NCI-H146 treated with DMSO at 0.1 percent for 48 hours (cell line): ENCODE results near the gene PAX1.

Experiments used
- DNase-seq: peaks from one replicate; lab custom pipeline; 2025; ENCODE audit not compliant: unreplicated experiment; lab: John Stamatoyannopoulos, UW

PAX1 gene

DNA sequence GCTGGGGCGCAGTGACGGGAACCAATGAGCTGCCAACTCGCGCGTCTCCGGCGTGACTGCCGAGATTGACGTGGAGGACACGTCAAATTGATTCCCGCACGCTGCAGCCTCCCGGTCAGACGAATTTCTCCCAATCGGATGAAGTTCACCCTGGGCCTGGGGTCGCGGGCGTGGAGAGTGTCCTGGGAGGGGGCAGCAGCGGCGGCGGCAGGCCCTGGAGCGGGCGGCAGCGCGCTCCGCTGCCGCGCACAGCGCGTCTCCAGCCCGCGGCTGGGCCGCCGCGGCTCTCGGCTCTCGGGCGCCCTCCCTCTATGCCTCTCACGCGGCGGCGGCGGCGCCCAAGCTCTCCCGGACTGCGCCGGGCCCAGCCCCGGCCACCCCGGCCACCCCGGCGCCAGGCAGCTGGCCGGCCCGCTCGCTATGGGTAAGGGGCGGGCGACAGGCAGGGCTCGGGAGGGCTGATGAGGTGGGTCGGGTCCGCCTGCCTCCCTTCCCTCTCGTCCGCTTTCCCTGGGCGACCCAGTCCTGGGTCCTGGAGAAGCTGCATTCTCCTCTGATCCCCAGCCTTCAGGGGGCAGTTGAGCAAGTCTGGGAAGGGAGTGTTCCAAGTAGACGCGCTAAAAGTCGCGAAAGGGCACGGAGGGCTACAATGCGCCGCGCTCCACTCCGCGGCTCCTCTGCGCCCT, at the start of gene PAX1:
Gene PAX1, plus strand, starts transcription at position 90 of the 686 bp plus-strand sequence. Its CDS starts 49 bp downstream, at position 139.
- DNase-seq, result no peak

DNA sequence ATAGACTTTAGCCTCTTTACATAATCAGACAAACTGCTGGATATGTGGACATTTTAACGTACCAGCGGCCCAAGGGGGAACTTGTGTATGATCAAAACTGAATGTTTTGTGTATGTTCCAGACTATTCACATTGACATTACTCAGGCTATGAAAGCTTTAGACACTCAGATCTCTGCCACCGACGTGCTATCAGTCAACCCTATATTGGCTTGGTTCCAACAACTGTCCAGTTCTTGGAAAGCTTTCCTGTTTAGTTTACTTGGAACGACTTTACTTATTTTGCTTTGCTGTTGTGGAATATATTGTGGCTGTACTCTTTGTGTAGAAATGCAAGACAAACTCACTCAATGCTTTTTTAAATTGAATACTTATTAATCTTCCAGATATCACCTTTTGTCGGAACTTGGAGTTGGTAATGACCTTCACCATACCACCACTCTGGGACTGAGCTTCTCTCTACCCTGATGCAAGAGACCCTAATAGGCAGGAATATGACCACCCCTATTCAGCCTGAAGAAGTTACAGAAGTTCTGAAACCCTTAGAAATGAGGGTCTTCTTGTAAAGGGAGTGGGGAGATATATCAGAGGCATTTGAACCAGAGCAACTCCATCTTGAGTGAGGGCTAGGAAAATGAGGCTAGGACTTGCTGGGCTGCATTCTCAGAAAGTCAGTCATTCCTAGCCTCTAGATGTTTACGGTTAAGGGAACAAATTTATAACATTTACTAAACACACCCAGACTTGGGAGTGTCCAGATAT, 49.0 kb upstream of the PAX1 start:
- DNase-seq, result no peak

DNA sequence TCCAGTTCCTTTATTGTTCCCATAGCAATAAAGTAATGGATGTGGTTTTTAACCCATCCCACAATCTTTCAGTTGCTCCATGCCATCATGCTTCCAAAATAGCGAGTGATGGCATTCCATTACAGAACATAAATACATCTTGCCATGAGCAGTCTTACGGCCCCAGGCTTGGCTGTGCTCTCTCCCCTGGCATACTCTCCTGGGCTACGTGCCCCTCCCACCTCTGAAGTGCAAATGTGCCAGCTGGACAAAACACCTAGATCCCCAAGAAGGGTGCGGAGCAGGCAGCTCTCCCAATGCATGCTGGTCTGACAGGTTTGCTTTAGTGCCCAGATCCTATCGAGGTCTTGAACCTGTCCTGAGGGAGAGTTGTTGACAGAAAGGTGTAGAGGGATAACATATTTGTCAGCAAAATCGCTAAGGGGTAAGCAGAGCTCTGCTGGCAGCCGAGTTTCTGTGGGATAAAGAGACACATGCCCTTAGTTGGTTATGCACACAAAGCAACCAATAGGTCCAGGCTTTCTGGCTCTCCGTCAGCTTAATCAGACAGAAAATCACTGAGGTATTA, 43.9 kb upstream of the PAX1 start:
- DNase-seq, result no peak

DNA sequence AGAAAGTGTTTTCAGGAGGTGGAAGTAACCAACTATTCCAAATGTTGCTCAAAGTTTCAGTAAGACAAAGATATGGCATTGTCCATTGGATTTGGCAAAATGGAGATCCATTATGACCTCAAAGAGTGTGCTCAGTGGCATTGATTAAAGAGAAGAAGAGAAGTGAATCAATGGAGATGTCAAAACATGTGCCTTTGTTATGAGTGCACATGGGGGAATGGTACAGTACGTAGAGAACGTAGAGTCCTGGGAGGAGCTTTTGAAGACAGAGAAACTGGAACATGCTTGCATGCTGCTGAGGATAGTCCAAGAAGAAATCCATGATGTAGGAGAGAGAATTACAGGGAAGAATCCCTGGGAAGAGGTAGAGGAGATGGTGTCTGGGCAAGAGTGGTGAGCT, 42.0 kb upstream of the PAX1 start:
- DNase-seq, result no peak

DNA sequence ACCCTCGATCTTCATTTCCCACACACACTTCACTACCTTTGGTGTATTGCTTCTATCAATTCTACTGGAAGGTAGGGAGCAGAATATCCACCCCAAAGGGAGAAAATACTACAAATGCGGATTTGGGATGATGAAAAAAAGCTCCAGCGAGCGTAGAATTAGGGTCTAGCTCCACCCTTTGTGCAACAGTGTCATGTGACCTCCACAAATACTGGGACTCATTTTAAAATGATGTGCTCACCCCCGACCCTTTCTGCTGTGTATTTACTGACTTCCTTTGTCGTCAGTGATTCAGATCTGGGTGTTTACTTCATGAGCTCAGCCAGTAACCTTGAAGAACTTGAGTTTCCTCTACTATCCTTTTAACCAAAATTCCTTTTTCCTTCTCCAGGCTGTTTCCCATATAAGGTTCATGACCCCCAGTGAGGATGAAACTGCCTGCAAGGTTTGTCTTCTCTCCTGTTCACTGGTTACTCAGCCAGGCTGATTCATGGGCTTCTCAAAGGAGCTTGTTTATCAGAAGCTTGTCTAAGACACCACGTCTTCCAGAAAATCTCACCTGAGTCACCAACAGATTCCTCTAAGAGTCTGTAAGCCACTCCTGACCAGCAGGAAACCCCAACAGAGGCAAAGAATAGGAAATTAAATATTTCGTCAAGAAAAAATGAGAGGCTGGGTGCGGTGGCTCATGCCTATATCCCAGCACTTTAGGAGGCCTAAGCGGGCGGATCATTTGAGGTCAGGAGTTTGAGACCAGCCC, 39.6 kb upstream of the PAX1 start:
- DNase-seq, result no peak

DNA sequence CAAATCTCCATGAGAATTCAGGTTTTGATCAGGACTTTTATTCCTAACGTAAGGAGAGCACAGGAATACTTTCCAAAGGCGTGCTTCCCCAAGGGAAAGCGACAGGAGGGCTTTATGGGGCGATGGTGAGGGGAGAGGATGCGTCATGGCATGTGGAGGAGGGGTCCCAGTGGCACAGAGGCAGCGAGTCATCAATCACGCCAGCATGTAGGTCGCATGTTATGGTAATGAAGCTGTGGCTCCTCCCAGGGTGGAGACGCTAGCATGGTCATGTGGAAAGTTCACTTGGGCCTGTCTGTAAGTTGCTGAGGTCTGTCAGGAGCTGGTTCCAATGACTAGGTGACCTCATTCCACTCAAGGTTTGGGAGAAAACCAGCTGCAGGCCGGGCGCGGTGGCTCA, 35.3 kb upstream of the PAX1 start:
- no peak for DNase-seq

DNA sequence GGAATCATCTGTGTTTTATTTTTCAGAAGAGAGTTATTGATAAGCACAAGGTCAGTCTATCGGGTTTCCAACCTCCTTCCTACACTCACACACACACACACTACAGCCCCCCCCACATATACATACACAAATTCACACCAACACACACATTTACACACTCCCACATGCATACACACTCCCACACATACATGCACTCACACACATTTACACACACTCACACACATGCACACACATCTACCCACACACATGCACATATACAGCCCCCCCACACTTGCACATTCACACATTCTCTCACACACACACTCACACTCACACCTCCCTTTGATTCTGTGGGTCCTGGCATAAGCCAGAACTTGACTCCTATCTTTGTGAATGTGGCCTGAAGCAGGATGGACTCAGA, 34.5 kb upstream of the PAX1 start:
- no peak for DNase-seq

DNA sequence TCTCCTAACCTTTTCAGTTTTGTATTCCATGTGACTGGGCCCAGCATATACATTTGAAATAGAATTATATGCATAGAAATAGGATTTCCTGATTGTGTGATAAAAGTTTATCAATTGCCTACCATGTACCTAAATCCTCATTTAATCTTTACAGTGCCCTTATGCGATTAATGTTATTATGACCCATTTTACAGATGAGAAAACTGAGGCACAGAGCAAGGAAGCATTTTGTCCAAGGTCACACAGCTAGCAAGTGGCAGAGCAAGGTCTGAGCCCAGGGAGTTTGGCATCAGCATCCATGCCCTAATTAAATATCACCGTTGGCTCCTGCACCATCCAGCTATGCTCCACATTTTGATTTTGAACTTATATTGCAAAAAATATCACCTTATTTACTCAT, 28.2 kb upstream of the PAX1 start:
- DNase-seq, result no peak

DNA sequence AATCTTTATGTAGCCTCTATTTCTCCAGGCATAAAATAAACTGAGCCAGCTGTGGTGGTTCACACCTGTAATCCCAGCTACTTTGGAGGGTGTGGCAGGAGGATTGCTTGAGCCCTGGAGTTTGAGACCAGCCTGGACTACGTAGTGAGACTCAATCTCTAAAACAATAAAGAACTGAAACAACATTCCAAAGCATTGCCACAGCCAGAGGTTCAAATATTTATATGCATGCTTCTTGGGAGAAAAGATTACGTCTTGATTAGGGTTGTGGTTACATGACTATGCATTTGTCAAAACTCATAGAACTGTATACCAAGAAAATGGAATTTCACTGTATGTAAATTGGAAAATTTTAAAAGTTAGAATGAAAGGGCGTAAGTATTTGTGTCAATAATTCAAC, 27.7 kb upstream of the PAX1 start:
- no peak for DNase-seq

DNA sequence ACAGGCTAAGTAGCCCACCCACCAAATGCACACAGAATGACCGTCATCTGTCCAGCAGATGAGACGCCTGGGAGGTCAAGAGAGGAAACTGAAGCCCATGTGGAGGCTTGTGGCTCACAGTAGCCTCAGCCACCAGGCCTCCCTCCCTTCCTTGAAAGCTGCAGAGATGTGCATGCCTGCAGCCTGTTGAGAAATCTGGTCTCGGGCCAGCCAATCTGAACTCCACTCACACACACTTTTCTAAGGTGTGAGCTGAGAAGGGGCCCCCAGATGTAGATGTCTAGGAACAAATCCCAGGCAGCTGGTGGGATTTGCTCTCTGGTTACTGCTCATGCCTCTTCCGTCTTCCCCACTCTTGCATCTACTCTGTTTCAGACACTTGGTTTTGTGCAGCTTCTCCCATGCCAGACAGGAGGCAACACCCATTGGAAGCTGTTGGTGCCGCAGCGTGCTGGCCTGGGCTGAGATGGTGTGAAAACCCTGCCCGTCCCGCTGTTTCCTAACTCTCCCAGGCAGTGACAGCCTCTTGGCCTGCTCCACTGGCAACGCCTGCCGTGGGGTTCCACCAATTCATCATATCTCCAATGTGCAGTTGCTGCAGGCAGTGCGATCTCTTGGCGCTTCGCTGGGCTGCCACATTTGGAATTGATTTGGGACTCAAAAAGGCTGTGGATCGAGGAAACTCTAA, 24.1 kb upstream of the PAX1 start:
- DNase-seq, result no peak

DNA sequence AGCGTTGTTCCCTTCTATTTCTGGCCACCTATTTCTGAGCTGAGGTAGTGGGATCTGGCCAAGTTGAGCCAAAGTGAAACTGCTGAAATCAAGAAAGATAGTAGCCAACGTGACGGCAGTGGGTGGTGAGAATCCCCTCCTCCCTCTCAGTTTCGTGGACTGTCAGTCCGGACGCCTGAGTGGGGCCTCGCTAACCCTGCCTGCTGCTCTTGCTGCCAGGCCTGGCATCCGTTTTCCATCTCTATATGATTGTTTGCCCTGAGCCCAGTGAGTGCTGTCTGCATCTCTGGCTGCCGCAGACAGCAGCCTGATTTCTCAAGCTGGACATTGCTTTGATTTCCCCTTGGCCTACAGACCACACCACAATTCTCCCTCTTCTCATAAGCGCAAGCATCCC, 23.5 kb upstream of the PAX1 start:
- DNase-seq, result no peak

DNA sequence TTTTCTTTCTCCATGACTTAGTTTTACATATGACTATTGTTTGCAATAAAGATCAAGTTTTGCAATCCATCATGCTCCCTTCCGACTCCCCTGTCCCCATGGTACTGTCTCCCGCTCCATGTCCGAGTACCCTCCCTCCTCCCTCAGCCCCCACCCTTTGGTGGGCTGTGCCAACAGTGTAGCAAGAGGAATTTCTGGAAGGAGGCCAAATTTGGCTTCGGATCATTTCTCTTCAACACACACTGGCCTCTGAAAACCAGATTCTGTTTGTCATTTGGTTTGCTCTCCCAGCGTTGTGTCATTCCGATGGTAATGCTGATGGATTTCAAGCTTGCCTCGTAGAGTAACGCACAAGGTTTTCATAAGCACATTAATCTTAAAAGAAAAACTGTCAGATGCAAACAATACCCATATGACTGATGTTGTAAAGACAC, 22.9 kb upstream of the PAX1 start:
- DNase-seq, result no peak

DNA sequence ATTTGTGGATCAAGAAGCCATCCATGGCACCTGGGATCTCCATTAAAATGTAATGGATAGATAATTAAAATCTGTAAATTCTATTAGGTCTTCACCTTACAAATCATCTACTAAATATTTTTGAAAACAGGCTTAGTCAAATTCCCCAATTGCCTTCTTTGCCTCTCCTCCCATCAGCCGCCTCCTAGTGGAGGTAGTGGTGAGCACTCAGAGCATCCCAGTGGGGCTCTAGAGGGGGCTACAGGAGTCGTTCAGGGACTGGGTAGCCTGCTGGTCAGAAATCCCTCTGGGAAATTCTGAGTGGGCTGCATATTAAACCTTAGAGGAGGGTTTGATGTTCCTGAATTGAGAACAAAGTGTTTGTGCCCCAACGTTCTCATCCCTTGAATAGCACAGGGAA, 20.8 kb upstream of the PAX1 start:
- DNase-seq, result no peak

DNA sequence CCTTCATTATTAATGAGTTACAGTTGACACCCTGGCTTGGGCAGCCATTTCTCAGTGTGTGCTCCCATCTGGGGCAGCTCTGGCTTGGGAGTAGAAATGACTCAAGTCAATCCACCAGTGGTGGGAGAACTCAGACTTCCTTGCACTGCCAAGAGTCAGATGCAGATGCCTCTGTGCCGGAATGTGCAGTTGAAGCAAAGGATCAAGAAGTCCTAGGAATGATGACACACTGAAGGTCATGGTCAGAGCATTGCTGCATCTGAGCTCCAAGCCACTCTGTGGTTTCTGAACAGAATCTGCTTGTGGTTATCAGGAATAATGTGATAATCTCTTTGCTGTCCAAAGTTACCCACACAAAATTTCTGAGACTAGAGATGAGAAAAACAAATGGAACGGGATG, 19.5 kb upstream of the PAX1 start:
- no peak for DNase-seq

DNA sequence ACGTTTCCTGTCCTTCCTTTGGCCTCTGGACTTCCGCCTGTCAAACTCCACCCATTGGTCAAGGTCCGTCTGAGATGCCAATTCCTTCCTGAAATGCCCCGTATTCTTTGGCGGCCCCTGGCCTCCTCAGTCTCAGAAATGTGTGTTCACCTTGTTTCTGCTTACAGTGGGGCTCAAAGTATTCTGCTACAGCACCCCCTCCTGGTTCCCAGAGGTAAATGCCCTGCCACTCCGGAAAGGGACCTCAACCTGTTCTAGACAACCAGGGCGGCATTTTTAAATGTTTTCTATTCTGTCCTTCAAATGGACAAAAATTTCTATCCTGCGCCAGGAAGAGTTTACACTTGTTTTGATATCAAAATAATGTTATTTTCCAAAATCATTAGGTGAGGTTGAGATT, 12.1 kb upstream of the PAX1 start:
- DNase-seq, result peak; percentile 7

DNA sequence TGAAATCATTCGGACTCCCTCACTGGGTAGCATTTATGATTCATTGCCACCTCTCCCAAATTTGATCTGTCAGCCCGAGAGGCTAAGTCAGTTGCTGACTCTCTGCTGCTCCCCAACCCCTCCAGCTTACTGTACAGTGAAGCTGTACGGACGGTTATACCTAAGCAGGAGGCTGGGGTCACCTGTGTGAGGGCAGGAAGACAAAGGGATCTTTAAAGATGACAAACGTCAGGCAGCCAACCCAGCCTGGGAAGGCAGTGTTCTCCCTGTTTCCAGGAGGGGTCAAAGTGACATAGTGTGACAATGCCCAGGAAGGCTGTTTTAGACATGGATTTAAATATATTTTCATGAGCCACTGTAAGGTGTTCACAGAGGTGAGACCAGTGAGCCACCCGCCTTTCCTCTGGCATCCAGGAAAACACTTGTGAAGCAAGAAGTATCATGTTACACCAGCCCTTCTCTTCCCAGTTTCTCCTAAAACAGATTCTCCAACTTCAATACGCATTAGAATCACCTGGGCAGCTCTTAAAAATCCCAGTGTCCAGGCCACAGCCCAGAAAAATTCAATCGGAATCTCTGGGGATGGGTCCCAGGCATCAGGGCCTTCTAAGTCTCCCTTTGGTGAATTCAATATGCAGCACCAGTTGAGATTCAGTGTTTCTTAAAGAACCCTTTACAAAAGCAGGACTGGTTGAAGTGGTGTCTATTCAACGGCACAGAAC, 6.8 kb upstream of the PAX1 start:
- DNase-seq, result no peak

DNA sequence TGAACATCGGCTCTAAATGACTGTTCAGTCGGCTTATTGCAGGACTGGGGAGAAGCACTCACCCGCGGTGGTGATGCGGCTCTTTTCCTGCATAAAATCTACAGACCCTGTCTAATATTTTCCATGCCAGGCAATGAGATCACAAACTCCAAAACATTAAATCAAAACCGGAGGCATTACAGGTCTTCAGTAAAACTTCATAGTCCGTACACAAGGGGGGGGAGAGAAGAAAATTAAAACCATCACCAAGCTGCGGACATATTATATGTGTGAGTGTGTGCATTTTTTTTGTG, 6.3 kb upstream of the PAX1 start:
- DNase-seq, result no peak

DNA sequence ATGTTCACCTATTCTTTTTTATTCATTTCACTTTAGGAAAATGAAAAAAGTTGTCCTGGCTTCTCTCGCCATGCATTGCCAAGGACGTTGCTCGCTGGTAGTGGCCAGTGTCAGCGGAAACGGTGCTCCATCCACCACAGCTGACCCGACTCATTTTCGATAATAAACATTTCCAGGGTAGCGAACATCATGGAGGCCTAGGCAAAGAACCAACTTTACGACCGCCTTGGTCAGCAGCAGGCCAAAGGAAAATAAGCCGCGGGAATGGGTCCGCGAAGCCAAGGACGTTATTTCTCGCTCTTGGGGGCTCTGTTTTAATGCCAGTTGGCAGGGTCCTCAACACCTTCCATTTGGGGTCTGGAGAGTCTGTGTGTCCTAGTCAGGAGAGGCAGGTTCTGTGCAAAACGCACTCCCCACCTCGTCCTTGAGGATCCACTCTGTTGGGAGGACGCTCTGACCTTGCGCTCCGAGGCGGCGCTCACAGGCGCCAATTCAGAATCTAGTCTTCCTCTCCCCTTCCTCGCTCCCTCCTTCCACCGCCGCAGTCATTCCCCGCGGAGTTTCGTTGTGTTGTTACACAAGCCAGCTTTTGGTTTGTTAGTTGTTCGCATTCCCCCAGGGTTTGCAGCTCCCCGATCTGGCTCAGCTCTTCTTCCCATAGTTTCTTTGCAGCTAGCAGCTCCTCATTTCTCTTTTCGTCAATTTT, 4.1 kb upstream of the PAX1 start:
- no peak for DNase-seq

DNA sequence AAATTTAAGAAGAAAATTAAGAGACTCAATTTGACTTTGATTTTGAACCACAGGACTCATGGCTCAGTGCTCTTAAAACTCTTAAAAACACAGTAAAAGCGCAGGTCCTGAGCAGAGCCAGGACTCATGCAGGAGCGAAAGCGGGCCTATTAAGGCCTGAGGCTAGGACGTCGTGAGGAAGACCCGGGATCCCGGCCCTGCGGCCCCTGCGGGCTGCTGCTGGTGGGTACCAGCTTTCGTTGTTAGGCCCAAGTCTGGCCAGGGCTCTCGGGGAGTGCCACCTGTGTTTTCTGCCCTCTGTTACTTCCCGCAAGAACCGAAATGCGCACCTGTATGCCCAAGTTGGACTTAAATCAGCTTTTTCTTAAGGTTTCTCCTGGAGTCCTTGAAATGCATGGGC, 3.4 kb upstream of the PAX1 start:
- DNase-seq, result no peak
